ENCODE results near the gene DIP2A.
A peak's percentile ranks its signal among the peaks of the same experiment; 100 is the strongest.
"Not testable (repeated sequence)": the region's sequence is repeated elsewhere in the genome, so short reads cannot be mapped to it uniquely, and the experiment has no call there.

DIP2A gene

GRCh38 chr21:46557919-46558392 is 99.3 kb downstream of the DIP2A start:
- DNase-seq: no peak

- DNase-seq: no peak
These were observed 100.7 kb downstream of the DIP2A start for GRCh38 chr21:46559291-46559983.

- no peak for DNase-seq
These were observed 102.1 kb downstream of the DIP2A start for GRCh38 chr21:46560568-46561444.

GRCh38 chr21:46561445-46562090 is 102.9 kb downstream of the DIP2A start:
- DNase-seq: no peak

- DNase-seq: no peak
These were observed 103.8 kb downstream of the DIP2A start for GRCh38 chr21:46562472-46562871.

GRCh38 chr21:46562964-46563607 is 104.4 kb downstream of the DIP2A start:
- no peak for DNase-seq

- DNase-seq: peak; percentile 3
These were observed 105.7 kb downstream of the DIP2A start for GRCh38 chr21:46564391-46564790.

GRCh38 chr21:46567348-46567747 is 108.7 kb downstream of the DIP2A start:
- no peak for DNase-seq

GRCh38 chr21:46568562-46568961 is 109.9 kb downstream of the DIP2A start:
- no peak for DNase-seq

GRCh38 chr21:46569081-46569480 is 110.4 kb downstream of the DIP2A start:
- DNase-seq: no peak

- no peak for DNase-seq
These were observed 111.4 kb downstream of the DIP2A start for GRCh38 chr21:46570119-46570518.

- DNase-seq: no peak
These were observed 111.9 kb downstream of the DIP2A start for GRCh38 chr21:46570631-46571030.

GRCh38 chr21:46572850-46573249 is 114.2 kb downstream of the DIP2A start:
- peak; percentile 57 for DNase-seq

- DNase-seq: not testable (repeated sequence)
These were observed 119.1 kb downstream of the DIP2A start for GRCh38 chr21:46577786-46578185.

GRCh38 chr21:46579394-46579793 is 120.7 kb downstream of the DIP2A start:
- not testable (repeated sequence) for DNase-seq

- no peak for DNase-seq
These were observed 123.2 kb downstream of the DIP2A start for GRCh38 chr21:46581780-46582307.

GRCh38 chr21:46585191-46585953 is 126.7 kb downstream of the DIP2A start:
- no peak for DNase-seq

GRCh38 chr21:46594276-46594675 is 135.6 kb downstream of the DIP2A start:
- no peak for DNase-seq

- no peak for DNase-seq
These were observed 137.5 kb downstream of the DIP2A start for GRCh38 chr21:46596201-46596600.

GRCh38 chr21:46597031-46597430 is 138.3 kb downstream of the DIP2A start:
- no peak for DNase-seq

- DNase-seq: no peak
These were observed 139.2 kb downstream of the DIP2A start for GRCh38 chr21:46597896-46598343.

Data from MV-4-11 (cell line).